ENCODE data around the gene CFTR.

The CFTR gene

GRCh38 chr7:117592011-117592635 is 112.3 kb downstream of the CFTR start:
- no peak for DNase-seq

- DNase-seq = no peak
Observed at GRCh38 chr7:117596134-117596533, 116.3 kb downstream of the CFTR start.

- no peak for DNase-seq
Observed at GRCh38 chr7:117597755-117598154, 117.9 kb downstream of the CFTR start.

GRCh38 chr7:117600911-117601310 is 121.1 kb downstream of the CFTR start:
- no peak for DNase-seq

- DNase-seq = no peak
Observed at GRCh38 chr7:117603627-117604026, 123.8 kb downstream of the CFTR start.

- DNase-seq = no peak
Observed at GRCh38 chr7:117605712-117606111, 125.9 kb downstream of the CFTR start.

- DNase-seq = no peak
Observed at GRCh38 chr7:117606132-117606531, 126.3 kb downstream of the CFTR start.

- DNase-seq = no peak
Observed at GRCh38 chr7:117610396-117610795, 130.6 kb downstream of the CFTR start.

- DNase-seq = no peak
Observed at GRCh38 chr7:117612637-117613036, 132.8 kb downstream of the CFTR start.

GRCh38 chr7:117616694-117617093 is 136.9 kb downstream of the CFTR start:
- no peak for DNase-seq

GRCh38 chr7:117619681-117620080 is 139.9 kb downstream of the CFTR start:
- no peak for DNase-seq

- DNase-seq = no peak
Observed at GRCh38 chr7:117621075-117621618, 141.3 kb downstream of the CFTR start.

- DNase-seq = no peak
Observed at GRCh38 chr7:117623606-117624005, 143.8 kb downstream of the CFTR start.

- no peak for DNase-seq
Observed at GRCh38 chr7:117630501-117630900, 150.7 kb downstream of the CFTR start.

GRCh38 chr7:117630907-117631564 is 151.2 kb downstream of the CFTR start:
- no peak for DNase-seq

GRCh38 chr7:117631652-117632051 is 151.8 kb downstream of the CFTR start:
- DNase-seq = no peak

GRCh38 chr7:117637937-117638336 is 158.1 kb downstream of the CFTR start:
- no peak for DNase-seq

- no peak for DNase-seq
Observed at GRCh38 chr7:117639966-117640365, 160.1 kb downstream of the CFTR start.

- no peak for DNase-seq
Observed at GRCh38 chr7:117640465-117640864, 160.6 kb downstream of the CFTR start.

GRCh38 chr7:117645481-117646165 is 165.8 kb downstream of the CFTR start:
- no peak for DNase-seq

GRCh38 chr7:117648203-117648866 is 168.5 kb downstream of the CFTR start:
- no peak for DNase-seq

GRCh38 chr7:117652943-117653680 is 173.3 kb downstream of the CFTR start:
- DNase-seq = no peak

- no peak for DNase-seq
Observed at GRCh38 chr7:117654780-117655179, 175.0 kb downstream of the CFTR start.

All from SIG-M5 (cell line).